Measurements from ENCODE around the gene WDR90.

The WDR90 gene

GRCh38 chr16:704552-705380 lies 55.6 kb downstream of the WDR90 start:
- CTCF ChIA-PET: interaction anchor here (1.0 to 6.6 kb wide), 2 partner anchors 7 to 36 kb away, joined by 3 to 53 read pairs; partner anchors contain the start of gene CIAO3
- POLR2A ChIA-PET: no interaction called here
- DNase-seq (ENCODE audit: low read depth, low spot score): no peak
- H3K4me3 ChIP-seq (ENCODE audit: low read depth, low read length): no peak overlapping the region
- TF ChIP-seq CTCF (IDR thresholded peaks at IDR 0.05; ENCODE audit: insufficient read depth, low read length, missing control alignments): no peak

GRCh38 chr16:705431-706188 lies 56.4 kb downstream of the WDR90 start, which contains the start of gene FBXL16:
FBXL16 (minus strand) TSS chr16:705801; CDS start chr16:697405, 8,396 bp downstream.
- ChIA-PET POLR2A (no interaction called here), CTCF (no interaction called here)
- TF ChIP-seq CTCF (IDR thresholded peaks at IDR 0.05; ENCODE audit: insufficient read depth, low read length, missing control alignments): no peak
- no peak for DNase-seq (ENCODE audit: low read depth, low spot score)
- peak within 1 kb of the TSS; percentile 12; the same call in 1 of the 2 replicates for H3K4me3 ChIP-seq (ENCODE audit: low read depth, low read length)

GRCh38 chr16:706189-707061 lies 57.3 kb downstream of the WDR90 start:
- no peak for DNase-seq (ENCODE audit: low read depth, low spot score)
- ChIA-PET POLR2A (interaction anchor here (1.2 kb wide), 1 partner anchor 16 kb away, joined by 3 read pairs; the partner anchor contains the start of gene WDR24), CTCF (interaction anchor here (1.0 to 2.0 kb wide), 4 partner anchors 9 to 397 kb away, joined by 3 to 9 read pairs (median 4); no protein-coding TSS in a partner anchor)
- no peak for TF ChIP-seq CTCF (IDR thresholded peaks at IDR 0.05; ENCODE audit: insufficient read depth, low read length, missing control alignments)
- H3K4me3 ChIP-seq (ENCODE audit: low read depth, low read length): no peak overlapping the region

- ChIA-PET CTCF (interaction anchor here (1.0 to 2.0 kb wide), 5 partner anchors 9 to 396 kb away, joined by 3 to 9 read pairs (median 3); no protein-coding TSS in a partner anchor), POLR2A (interaction anchor here (1.2 kb wide), 1 partner anchor 17 kb away, joined by 3 read pairs; the partner anchor contains the start of gene WDR24)
- H3K4me3 ChIP-seq (ENCODE audit: low read depth, low read length): no peak overlapping the region
- TF ChIP-seq CTCF (IDR thresholded peaks at IDR 0.05; ENCODE audit: insufficient read depth, low read length, missing control alignments): no peak
- no peak for DNase-seq (ENCODE audit: low read depth, low spot score)
Observed at GRCh38 chr16:707062-707538, 57.9 kb downstream of the WDR90 start.

- TF ChIP-seq CTCF (IDR thresholded peaks at IDR 0.05; ENCODE audit: insufficient read depth, low read length, missing control alignments): no peak
- no peak for DNase-seq (ENCODE audit: low read depth, low spot score)
- H3K4me3 ChIP-seq (ENCODE audit: low read depth, low read length): no peak overlapping the region
- ChIA-PET POLR2A (interaction anchor here (1.2 kb wide), 1 partner anchor 18 kb away, joined by 3 read pairs; the partner anchor contains the start of gene WDR24), CTCF (interaction anchor here (1.2 to 10.1 kb wide), 4 partner anchors 8 to 395 kb away, joined by 3 to 210 read pairs (median 6); partner anchors contain the start of genes CHTF18 and RPUSD1)
Observed at GRCh38 chr16:708019-708418, 58.9 kb downstream of the WDR90 start.
